ENCODE measurements around the gene ACTR2. TPM values are rescaled to one million over a fixed set of nuclear protein-coding genes. Genes with fewer than 3 reads are reported as not detected.

ACTR2 gene
- total RNA-seq, 1 experiment from 2014 or later, result 253 TPM

- peaks cover 27% of the 10 kb centered on the region for H3K4me1 ChIP-seq (ENCODE audit: insufficient read depth, low read length, poor library complexity, severe bottlenecking)
- H3K9me3 ChIP-seq (ENCODE audit: low read depth, low read length, poor library complexity, severe bottlenecking), result no peaks in the 10 kb centered on the region
- POLR2A ChIA-PET (ENCODE audit: low non-redundant PET), result no interaction called here
- H3K27ac ChIP-seq (ENCODE audit: low read depth, low read length, poor library complexity, severe bottlenecking), result peak overlapping the region; percentile 45
- no TSS peak for BruUV-seq (replicated peaks)
- no peaks in the 10 kb centered on the region for H3K27me3 ChIP-seq (replicated peaks; ENCODE audit: insufficient read depth, low read depth, low read length, poor library complexity)
- peaks cover 43% of the 10 kb centered on the region for H3K36me3 ChIP-seq (ENCODE audit: insufficient read depth, low read length, poor library complexity, severe bottlenecking)
- CTCF ChIA-PET, result interaction anchor here (0.6 kb wide), 1 partner anchor 204 kb away, joined by 7 read pairs; no protein-coding TSS in a partner anchor
- no peak overlapping the region for H3K4me3 ChIP-seq (ENCODE audit: low read depth, low read length, poor library complexity, severe bottlenecking)
- intact Hi-C loops (cut with micrococcal nuclease; ENCODE audit: unreplicated experiment), result loop anchor here (10.0 kb wide), 1 partner anchor 196 kb away; no protein-coding TSS in a partner anchor
- peak; percentile 44 for DNase-seq (ENCODE audit: low spot score)
- no peak for TF ChIP-seq CTCF (conservative IDR thresholded peaks at IDR 0.05; ENCODE audit: low read depth, low read length)
- TF ChIP-seq EZH2 (IDR thresholded peaks at IDR 0.05; ENCODE audit: borderline replicate concordance, low read depth, low read length, poor library complexity, severe bottlenecking), result no peak
Observed at GRCh38 chr2:65268957-65269356, 41.3 kb downstream of the ACTR2 start.

GRCh38 chr2:65273344-65273743 is 45.7 kb downstream of the ACTR2 start:
- intact Hi-C loops (cut with micrococcal nuclease; ENCODE audit: unreplicated experiment), result no loop called here
- H3K27ac ChIP-seq (ENCODE audit: low read depth, low read length, poor library complexity, severe bottlenecking), result no peak overlapping the region
- CTCF ChIA-PET, result no interaction called here
- H3K27me3 ChIP-seq (replicated peaks; ENCODE audit: insufficient read depth, low read depth, low read length, poor library complexity), result no peaks in the 10 kb centered on the region
- no peak for DNase-seq (ENCODE audit: low spot score)
- POLR2A ChIA-PET (ENCODE audit: low non-redundant PET), result no interaction called here
- TF ChIP-seq CTCF (conservative IDR thresholded peaks at IDR 0.05; ENCODE audit: low read depth, low read length) (no peak), EZH2 (IDR thresholded peaks at IDR 0.05; ENCODE audit: borderline replicate concordance, low read depth, low read length, poor library complexity, severe bottlenecking) (no peak)
- BruUV-seq (replicated peaks), result no TSS peak
- H3K36me3 ChIP-seq (ENCODE audit: insufficient read depth, low read length, poor library complexity, severe bottlenecking), result peaks cover 24% of the 10 kb centered on the region
- H3K4me3 ChIP-seq (ENCODE audit: low read depth, low read length, poor library complexity, severe bottlenecking), result no peak overlapping the region
- peaks cover 45% of the 10 kb centered on the region for H3K4me1 ChIP-seq (ENCODE audit: insufficient read depth, low read length, poor library complexity, severe bottlenecking)
- no peaks in the 10 kb centered on the region for H3K9me3 ChIP-seq (ENCODE audit: low read depth, low read length, poor library complexity, severe bottlenecking)

- Histone ChIP-seq H3K27ac (ENCODE audit: low read depth, low read length, poor library complexity, severe bottlenecking) (no peak overlapping the region), H3K9me3 (ENCODE audit: low read depth, low read length, poor library complexity, severe bottlenecking) (no peaks in the 10 kb centered on the region), H3K4me3 (ENCODE audit: low read depth, low read length, poor library complexity, severe bottlenecking) (no peak overlapping the region), H3K27me3 (replicated peaks; ENCODE audit: insufficient read depth, low read depth, low read length, poor library complexity) (no peaks in the 10 kb centered on the region), H3K4me1 (ENCODE audit: insufficient read depth, low read length, poor library complexity, severe bottlenecking) (peaks cover 43% of the 10 kb centered on the region), H3K36me3 (ENCODE audit: insufficient read depth, low read length, poor library complexity, severe bottlenecking) (peaks cover 18% of the 10 kb centered on the region)
- intact Hi-C loops (cut with micrococcal nuclease; ENCODE audit: unreplicated experiment), result no loop called here
- no peak for TF ChIP-seq EZH2 (IDR thresholded peaks at IDR 0.05; ENCODE audit: borderline replicate concordance, low read depth, low read length, poor library complexity, severe bottlenecking)
- TF ChIP-seq CTCF (conservative IDR thresholded peaks at IDR 0.05; ENCODE audit: low read depth, low read length), result no peak
- POLR2A ChIA-PET (ENCODE audit: low non-redundant PET), result no interaction called here
- CTCF ChIA-PET, result interaction anchor here (1.0 kb wide), 1 partner anchor 10 kb away, joined by 3 read pairs; no protein-coding TSS in a partner anchor
- no TSS peak for BruUV-seq (replicated peaks)
- no peak for DNase-seq (ENCODE audit: low spot score)
Observed at GRCh38 chr2:65275141-65275915, 47.7 kb downstream of the ACTR2 start.
